GM18498 (cell line): ENCODE data around the gene CHCHD1.
A peak's percentile ranks its signal among the peaks of the same experiment; 100 is the strongest.
"Not testable (repeated sequence)": the region's sequence is repeated elsewhere in the genome, so short reads cannot be mapped to it uniquely, and the experiment has no call there.

Experiments
- ATAC-seq: cut with Tn5 transposase; IDR thresholded peaks from one replicate; pipeline ENCODE4 v1.9.1; 2021; ENCODE audit warnings: mild to moderate bottlenecking, moderate library complexity; ENCODE audit not compliant: unreplicated experiment

The CHCHD1 gene

DNA sequence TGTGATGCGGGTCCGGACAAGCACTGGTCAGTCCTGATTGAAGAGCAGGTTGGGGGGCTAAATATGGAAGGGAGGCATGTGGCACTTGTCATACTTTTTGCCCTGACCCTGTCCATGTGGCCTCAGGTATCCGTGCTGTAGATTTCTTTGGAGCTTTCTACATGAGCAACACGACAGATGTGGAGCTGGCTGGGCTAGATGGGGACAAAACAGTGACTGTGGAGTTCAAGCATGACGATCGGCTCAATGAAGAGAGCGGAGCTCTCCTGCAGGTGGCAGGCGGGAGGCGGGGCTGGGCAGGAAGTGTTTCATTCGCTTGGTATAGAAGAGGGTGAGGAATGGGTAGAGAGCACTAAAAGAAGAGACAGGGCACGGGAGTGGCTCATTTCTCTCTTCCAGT lies 13.0 kb upstream of the CHCHD1 start:
- no peak for ATAC-seq

DNA sequence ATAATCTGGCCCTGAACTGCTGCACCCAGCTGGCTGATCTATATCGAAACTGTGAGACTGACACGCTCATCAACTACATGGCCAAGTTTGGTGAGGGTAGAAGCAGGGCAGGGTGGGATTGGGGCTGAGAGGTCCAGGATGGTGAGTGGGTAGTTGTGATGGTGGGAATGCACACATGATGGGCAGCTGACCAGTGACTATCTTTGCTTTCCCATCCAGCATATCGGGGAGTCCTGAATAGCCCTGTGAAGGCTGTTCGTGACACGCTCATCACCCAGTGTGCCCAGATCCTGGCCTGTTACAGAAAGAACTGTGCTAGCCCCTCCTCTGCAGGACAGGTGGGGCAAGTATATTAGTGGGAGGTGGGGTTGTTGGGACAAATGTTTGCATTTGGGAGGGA lies 12.5 kb upstream of the CHCHD1 start:
- no peak for ATAC-seq

DNA sequence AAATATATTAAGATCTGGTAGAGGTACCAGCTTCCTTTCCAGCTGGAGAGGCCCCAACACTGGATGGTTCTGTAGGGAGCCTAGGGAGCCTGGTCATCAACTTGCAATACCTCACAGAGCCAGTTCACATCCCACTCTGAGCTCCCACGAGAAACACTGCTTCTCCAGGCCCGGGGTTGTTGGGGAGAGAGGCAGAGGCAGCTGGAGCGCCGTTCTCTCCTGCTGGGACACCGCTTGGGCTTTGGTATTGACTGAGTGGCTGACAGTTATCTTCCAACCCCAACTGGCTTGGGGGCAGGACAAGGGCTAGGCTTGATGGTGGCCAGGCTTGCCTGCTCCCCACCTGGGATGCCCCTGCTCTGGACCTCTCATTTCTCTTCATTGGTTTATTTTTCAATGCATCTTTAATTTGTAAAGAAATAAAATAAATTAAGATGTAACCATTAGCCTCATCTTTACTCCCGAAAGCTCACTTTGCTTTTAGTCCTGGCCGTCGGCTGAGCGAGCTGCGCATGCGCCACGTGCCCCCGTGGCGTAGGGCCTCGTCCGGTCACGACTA lies 10.0 kb upstream of the CHCHD1 start:
- ATAC-seq, result peak; percentile 9

DNA sequence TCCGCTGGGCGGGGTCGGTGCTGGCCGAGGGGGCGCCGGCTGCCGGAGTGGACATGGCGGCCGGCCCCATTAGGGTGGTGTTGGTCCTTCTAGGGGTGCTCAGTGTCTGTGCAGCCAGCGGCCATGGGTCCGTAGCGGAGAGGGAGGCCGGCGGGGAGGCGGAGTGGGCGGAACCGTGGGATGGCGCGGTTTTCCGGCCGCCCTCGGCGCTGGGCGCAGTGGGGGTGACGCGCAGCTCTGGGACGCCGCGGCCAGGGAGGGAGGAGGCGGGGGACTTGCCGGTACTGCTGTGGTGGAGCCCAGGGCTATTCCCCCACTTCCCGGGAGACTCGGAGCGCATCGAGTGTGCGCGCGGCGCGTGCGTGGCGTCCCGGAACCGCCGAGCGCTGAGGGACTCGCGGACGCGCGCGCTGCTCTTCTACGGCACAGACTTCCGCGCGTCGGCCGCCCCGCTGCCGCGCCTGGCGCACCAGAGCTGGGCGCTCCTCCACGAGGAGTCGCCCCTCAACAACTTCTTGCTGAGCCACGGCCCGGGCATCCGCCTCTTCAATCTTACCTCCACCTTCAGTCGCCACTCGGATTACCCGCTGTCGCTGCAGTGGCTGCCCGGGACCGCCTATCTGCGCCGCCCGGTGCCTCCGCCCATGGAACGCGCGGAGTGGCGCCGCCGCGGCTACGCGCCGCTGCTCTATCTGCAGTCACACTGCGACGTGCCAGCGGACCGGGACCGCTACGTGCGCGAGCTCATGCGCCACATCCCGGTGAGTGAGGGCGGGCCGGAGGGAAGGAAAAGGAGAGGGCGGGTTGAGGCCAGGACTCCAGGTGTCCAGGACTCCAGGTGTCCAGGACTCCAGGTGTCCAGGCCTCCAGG lies 9.3 kb upstream of the CHCHD1 start:
- peak; percentile 67 for ATAC-seq

DNA sequence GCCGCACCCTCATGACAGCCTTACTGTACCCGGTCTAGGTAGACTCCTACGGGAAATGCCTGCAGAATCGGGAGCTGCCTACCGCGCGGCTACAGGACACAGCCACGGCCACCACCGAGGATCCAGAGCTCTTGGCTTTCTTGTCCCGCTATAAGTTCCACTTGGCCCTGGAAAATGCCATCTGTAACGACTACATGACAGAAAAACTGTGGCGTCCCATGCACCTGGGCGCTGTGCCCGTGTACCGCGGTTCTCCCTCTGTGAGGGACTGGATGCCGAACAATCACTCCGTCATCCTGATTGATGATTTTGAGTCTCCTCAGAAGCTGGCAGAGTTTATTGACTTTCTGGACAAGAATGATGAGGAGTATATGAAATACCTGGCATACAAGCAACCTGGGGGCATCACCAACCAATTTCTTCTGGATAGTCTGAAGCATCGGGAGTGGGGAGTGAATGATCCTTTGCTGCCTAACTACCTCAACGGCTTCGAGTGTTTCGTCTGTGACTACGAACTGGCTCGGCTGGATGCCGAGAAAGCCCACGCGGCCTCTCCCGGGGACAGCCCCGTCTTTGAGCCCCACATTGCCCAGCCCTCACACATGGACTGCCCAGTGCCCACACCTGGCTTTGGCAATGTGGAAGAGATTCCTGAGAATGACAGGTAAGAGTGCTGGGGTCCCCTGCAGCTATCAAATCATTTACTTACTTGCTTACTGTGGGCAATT lies 8.5 kb upstream of the CHCHD1 start:
- ATAC-seq, result peak; percentile 4

DNA sequence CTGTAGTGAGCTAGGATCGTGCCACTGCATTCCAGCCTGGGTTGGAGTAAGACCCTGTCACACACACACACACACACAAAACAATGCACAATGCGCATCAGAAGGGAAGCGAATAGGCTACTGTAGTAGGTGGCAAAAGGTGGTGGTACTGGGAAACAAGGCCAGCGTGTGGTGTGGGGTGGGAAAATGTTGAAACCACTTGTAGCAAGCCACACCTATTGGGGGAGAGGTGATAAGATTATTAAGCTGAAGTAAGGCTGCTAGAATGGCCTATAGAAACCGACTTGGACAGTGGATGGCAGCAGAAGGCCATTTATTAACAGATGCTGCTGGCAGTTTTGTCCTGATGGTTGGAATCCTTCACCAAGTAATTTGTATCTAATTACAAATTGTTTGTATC lies 7.2 kb upstream of the CHCHD1 start:
- ATAC-seq, result no peak

DNA sequence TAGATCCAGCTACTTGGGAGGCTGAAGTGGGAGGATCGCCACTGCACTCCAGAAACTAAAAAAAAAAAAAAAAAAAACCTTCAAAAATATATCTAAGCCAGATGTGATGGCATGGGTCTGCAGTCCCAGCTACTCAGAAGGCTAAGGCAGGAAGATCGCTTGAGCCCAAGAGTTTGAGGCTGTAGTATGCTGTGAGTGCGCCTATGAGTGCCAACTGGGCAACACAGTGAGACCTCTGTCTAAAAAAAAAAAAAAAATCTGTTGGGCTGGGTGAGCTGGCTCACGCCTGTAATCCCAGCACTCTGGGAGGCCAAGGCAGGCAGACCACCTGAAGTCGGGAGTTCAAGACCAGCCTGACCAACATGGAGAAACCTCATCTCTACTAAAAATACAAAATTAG lies 2.8 kb upstream of the CHCHD1 start:
- no peak for ATAC-seq

DNA sequence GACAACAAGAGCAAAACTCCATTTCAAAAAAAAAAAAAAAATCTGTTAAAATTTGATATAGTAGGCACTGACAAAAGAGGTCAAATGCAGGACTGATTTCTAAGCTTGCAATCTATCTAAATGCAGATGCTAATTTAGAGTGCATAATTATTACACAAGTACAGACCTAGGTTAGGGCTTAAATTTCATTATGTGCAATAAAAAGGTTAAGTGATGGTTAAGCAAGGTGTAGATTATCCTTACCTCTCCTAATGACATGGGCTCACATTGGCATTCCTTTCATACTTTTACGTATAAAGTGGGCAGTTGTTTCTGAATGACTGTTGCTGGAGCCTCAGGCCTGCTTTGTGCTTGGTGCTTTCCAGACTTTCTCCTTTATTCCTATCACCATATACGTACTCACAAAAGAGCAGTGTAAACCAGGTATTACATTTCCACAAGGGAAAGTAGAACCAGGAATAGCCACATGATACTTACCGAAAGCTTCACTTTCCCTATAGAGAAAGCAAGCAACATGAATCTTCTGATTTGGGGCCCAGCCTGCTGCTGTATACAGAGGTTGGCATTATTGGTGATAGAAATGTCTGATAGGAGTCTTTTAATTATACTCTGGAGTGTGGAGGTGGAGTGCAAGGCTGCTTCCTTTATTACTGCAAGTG lies 2.2 kb upstream of the CHCHD1 start:
- no peak for ATAC-seq

DNA sequence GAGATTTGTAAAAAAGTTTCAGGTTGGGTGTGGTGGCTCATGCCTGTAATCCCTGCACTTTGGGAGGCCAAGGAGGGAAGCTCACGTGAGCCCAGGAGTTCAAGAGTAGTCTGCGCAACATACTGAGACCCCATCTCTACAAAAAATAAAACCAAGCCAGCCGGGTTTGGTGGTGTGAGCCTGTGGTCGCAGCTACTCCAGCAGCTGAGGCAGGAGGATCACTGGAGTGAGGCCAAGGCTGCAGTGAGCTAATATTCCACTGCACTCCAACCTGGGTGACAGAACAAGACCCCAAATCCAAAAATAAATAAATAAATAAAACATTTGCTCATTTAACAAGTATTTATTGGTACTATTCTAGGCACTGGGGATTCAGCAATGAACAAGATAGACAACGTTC lies 1.5 kb upstream of the CHCHD1 start:
- no peak for ATAC-seq

DNA sequence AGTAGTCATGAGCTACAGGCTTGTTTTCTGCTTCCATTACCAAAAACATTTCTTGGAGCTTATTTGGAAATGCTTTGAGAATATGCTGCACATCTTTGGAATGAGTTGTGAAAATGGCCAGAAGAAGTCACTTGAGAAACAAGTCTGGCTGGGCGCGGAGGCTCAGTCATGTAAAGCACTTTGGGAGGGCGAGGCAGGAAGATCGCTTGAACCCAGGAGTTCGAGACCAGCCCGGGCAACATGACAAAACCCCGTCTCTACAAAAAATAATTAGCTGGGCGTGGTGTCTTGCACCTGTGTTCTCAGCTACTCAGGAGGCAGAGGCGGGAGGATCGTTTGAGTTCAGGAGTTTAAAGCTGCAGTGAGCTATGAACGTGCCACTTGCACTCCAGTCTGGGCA lies 882 bp upstream of the CHCHD1 start:
- no peak for ATAC-seq

DNA sequence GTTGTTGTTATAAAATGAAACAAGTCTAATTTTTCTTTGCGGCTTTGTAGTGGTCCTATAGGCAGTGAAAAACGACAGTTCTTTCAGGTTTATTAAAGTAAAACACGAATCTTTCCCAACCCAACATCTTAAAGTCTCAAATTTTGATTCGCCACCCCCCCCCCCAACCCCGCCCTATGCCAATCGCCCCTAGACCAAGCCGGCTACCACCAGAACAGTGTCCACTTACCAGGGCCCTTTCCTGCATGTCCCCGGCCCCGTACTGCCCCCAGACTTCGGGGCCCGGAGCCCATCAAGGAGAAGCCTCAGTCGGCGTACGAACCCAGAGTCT lies 335 bp upstream of the CHCHD1 start:
- ATAC-seq, result peak; percentile 3

DNA sequence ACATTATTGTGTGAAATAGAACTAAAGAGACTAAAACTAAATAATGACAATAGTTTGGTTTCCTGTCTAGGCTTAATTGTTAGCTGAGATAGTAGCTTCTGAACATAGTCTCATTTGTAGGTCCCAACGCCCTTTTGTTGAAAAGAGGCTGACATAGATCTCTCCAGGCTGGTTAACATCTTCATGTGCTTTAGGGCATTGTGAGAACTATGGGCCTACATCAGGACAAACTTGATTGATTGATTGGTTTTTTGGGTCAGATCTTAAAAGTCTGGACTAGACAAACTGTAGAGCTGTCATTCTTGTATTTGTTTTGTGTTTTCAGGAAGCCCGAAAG lies 869 bp downstream of the CHCHD1 start:
- ATAC-seq, result no peak

DNA sequence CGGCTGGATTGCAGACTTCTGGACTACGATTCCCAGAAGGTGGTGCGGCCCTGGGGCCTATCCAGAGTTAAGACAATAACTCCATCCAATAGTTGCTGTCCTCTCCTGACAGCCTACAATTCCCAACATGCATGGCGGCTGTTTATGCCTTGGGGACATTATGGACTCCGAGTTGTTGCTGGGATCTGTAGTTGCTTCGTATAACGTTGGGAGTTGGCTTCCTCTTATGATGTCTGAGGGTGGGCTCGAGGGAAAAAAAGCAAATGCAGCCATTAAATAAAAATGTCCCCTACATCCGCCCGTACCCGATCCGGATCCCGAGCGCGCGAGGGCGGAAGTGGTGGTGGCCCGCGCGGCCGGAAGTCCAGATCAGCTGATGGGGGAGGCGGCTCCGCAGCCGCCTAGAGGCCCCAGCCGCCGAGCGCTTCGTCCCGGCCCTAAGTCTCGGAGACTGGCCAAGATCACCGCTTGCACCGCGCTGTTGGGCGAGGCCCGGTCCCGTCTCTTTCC lies 3.4 kb downstream of the CHCHD1 start, which contains the start of gene ZSWIM8:
Gene ZSWIM8, plus strand, starts transcription at position 396 of the 510 bp plus-strand sequence. CDS start 273 bp downstream, outside the sequence.
- peak; percentile 77 for ATAC-seq

DNA sequence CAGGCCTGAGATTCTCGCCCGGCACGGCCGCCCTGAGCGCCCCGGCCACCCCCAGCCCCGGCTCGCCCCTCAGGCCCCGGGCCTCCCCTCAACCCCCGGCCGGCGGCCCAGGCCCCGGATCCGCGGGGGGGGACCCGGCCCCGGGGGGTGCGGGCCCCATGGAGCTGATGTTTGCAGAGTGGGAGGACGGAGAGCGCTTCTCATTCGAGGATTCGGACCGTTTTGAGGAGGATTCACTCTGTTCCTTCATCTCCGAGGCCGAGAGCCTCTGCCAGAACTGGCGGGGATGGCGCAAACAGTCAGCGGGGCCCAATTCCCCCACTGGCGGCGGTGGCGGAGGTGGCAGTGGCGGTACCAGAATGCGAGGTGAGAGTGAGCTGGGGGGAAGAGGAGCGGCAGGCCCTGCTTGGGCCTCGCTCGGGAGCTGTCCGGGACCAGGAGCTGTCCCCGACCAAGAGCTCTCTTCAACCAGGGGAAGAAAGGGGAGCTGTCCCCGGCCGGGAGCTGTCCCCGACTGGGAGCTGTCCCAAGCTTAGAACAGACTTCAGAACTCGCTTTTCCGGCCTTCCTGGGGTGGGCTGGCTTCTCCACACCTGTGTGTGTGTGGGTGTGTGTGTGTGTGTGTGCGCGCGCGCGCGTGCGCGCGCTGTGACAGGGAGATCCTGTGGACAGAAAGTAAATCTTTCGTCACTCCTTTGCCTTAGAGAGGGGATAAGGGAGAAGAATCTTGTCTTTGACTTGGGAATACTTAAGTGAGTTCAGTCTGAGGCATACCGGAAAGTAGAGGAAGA lies 4.1 kb downstream of the CHCHD1 start:
- ATAC-seq, result peak; percentile 33

DNA sequence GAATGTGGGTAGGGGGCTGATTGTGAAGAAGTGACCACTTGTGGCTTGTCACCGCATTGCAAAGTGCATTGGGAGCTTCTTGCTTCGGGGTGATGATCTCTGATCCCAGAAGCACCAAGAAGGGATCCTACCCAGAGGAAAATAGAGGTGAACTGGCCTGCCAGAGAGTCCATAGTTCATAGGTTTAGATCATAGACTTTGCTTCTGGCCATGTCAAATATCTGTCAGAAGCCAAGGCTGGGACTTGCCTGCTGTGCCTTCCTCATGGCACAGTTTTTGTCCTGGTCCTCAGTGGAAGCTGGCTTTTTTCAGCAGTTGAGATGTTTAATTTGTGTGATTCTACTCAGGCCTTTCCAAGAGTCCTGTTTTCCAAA lies 4.7 kb downstream of the CHCHD1 start:
- ATAC-seq, result no peak

DNA sequence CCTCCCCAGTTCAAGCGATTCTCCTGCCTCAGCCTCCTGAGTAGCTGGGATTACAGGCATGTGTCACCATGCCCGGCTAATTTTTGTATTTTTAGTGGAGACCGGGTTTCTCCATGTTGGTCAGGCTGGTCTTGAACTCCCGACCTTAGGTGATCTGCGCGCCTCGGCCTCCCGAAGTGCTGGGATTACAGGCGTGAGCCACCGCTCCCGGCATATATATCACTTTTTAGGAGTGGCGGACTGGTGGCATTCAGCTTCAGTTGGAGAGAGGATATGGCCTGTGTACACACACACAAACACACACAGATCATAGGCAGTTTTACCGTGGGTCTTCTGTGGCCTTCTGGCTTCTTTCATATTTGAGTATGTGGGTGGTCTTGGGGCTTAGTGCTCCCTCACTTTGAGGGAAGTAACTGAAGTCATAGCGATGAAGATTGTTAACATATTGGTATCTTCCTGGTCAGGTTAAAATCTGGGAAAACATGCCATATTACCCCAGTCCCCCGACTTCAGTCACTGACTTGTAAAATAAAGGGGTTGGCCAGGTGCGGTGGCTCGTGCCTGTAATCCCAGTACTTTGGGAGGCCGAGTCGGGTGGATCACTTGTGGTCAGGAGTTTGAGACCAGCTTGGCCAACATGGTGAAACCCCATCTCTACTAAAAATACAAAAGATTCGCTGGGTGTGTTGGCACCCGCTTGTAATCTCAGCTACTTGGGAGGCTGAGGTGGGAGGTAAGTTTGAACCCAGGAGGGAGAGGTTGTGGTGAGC lies 5.4 kb downstream of the CHCHD1 start:
- not testable (repeated sequence) for ATAC-seq

DNA sequence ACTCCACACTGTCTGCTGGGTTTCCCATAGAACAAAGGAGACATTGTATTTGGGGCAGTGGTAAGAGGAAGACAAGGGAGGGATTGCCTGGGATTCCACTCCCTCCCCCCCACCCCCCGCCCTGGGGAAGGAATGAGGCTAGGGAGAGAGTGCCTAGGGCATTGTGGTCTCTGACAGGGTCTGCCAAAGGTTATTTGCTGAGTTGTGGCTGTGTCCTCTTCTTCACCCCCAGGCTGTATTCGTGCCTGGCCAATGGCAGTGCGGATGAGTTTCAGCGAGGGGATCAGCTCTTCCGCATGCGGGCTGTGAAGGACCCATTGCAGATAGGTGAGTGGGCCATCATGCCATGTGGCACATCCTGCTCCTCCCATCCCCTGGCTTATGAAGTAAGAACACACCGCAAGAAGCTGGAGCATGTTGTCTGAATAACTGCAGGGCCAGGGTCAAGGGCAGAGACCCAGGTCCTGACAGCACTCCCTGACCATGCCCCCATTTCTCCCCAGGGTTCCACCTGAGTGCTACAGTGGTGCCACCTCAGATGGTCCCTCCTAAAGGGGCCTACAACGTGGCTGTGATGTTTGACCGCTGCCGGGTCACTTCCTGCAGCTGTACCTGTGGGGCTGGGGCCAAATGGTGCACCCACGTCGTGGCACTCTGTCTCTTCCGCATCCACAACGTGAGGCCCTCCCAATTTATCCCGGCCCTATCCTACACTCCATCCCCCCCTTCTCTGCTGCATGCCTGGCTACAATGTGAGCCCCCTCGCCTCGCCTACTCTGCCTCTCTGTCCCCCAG lies 7.2 kb downstream of the CHCHD1 start:
- no peak for ATAC-seq

DNA sequence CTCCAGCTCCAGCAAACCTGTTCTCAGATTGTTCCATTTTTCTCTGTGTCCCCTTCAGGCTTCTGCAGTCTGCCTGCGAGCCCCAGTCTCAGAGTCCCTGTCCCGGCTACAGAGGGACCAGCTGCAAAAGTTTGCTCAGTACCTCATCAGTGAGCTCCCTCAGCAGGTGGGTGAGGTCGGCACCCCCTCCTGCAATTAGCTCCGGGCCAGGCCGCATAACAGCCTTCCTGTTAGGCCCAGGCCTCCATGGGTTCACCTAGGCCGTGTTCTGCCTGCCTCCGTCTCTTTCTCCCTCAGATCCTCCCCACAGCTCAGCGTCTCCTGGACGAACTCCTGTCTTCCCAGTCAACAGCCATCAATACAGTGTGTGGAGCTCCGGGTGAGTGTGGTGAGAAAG lies 7.8 kb downstream of the CHCHD1 start:
- no peak for ATAC-seq
